Stimulated activated CD8-positive, alpha-beta memory T cell treated with anti-CD3 and anti-CD28 coated beads, Interleukin-15, amount 100 ng/mL, for 1 hour (primary cell): ENCODE measurements around the gene CKAP2L.
A peak's percentile ranks its signal among the peaks of the same experiment; 100 is the strongest.

ENCODE experiments used
- DNase-seq: peaks from one replicate; pipeline ENCODE4 v3.0.0-alpha.2; 2020; ENCODE audit warnings: low read depth

CKAP2L gene

DNA sequence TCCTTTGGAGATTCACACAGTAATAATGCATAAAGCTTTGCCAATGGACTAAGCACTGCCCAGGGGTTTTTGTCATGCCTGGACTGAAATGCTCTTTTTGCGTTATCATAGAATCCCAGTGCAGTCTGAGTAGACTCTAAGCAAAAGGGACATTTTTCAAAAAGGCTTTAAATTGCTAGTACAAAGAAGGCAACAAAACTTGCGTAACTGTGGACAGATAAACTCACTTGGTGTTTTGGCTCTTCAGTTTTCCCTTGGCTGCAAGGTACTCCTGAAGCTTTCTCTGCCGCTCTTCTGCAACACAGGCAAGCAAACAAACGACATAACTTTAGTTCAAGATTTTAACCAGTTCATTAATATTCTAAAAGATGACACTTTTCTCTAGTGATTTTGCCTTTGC lies 2.1 kb downstream of the CKAP2L start:
- no peak for DNase-seq

DNA sequence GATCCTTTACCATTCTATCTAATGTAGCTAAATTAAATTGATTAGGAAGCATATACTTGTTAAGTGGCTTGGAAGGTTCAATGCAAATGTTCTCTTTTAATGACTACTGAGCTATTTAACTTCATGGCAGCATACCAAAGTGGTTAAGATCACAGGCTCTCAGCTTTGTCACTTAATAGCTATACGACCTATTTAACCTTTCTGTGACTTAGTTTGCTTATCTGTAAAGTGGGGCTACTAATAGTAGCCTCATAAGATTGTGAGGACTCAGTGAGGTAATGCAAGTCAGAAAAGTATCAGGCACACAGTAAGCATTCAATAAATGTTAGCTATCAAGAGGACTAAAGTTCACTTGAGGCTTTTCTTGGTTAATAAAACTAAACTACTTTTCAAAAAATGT lies 4.3 kb downstream of the CKAP2L start:
- DNase-seq, result no peak

GRCh38 chr2:112758711-112759110 lies 5.7 kb downstream of the CKAP2L start:
- no peak for DNase-seq

GRCh38 chr2:112757265-112757664 lies 7.1 kb downstream of the CKAP2L start:
- DNase-seq, result no peak

DNA sequence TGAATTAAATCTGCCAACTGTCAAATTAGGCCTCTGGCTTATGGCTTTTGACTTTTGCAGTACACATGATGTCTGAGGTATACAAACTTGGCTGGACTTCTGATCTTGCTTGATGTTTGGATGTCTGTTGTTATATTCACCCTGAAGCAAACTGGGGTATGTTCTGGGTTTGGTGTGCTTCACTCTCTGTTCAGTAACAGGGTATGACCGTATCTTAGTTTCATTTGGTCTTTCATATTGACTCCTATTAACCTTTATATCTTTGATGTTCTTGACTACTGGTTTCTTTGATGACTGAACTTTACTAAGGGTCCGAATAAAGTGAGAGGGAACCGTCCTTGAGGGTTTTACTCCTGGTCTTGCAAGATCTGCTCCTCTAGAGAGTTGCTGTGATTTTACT lies 8.2 kb downstream of the CKAP2L start:
- no peak for DNase-seq

GRCh38 chr2:112755444-112755843 lies 9.0 kb downstream of the CKAP2L start:
- no peak for DNase-seq

- DNase-seq, result no peak
These were observed 9.8 kb downstream of the CKAP2L start for GRCh38 chr2:112754564-112754963.

DNA sequence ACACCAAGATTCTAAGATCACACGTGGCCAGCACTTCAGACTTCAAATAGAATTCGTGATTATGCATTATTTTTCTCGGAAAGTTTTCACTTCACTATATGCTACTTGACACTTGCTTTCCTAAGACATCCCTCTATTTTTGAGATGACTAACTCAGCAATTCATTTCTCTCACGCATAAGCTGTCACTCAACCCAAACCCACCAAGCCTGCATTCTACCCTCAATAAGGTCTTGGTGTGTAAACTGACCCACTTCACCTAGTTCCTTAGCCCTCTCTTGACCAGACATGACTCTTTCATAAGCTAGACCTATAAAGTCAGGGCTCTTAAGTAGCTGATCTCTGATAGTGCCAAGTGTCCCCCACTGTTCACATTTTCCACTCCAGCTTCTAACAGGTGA lies 11.7 kb downstream of the CKAP2L start:
- DNase-seq, result no peak

DNA sequence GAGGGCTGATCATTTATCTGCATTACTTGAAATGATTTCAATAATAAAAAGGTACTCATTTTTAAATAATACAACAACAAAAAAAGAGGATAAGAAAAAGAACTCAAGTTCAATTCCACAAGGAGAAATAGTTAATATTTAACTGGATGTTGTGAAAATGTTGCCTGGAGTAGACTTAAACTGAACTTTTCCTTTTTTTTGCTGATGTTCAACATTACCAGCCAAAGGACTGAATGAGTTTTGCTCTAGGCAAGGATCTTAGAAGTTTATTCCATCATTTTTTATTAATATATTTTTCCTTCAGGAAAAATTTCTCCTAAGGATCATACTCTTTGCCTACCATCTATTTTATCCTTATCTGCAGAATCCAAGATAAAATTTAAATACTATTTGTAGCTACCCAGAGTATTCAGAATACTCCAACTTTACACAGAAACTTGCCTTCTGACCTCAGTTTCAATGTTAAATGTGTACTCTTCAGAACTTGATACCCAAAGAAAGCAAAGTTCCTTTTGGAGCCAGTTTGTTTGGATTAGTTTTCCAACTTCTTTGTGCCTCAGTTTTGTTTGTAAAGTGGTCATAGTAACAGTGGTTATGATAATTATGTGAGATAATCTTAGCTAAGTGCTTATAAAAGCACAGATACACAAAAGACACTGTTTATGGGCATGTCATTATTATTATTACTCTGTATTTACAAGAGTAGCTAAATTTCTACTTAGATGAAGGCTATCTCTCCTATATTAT lies 12.8 kb downstream of the CKAP2L start:
- no peak for DNase-seq

- no peak for DNase-seq
These were observed 13.9 kb downstream of the CKAP2L start for GRCh38 chr2:112750560-112750843.

- DNase-seq, result peak; percentile 66
These were observed 14.5 kb downstream of the CKAP2L start for GRCh38 chr2:112749755-112750559.

DNA sequence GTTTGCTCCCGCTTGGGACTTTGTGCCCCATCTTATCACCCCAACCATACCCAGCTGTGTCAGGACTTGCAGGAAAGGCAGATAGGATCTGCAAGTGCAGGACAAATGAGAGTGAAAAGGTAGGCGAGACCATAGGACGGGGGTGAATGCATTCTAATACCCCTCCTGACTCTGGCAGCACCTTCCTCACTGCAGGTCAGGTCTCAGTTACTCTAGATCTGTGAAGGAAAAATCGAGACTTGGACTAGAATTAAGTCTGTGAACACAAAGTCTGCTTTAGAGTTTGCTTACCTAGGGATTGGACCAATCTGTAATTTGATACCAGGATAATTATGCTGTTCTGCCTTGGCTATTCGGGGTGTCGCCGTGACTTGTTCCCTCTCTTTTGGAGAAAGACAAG lies 23.9 kb downstream of the CKAP2L start:
- DNase-seq, result no peak

- DNase-seq, result no peak
These were observed 26.7 kb downstream of the CKAP2L start for GRCh38 chr2:112737542-112738232.

GRCh38 chr2:112733871-112734270 lies 30.5 kb downstream of the CKAP2L start:
- DNase-seq, result no peak

- no peak for DNase-seq
These were observed 31.0 kb downstream of the CKAP2L start for GRCh38 chr2:112733456-112733855.

- DNase-seq, result no peak
These were observed 32.9 kb downstream of the CKAP2L start for GRCh38 chr2:112731479-112731878.

GRCh38 chr2:112730791-112731190 lies 33.6 kb downstream of the CKAP2L start:
- DNase-seq, result no peak

DNA sequence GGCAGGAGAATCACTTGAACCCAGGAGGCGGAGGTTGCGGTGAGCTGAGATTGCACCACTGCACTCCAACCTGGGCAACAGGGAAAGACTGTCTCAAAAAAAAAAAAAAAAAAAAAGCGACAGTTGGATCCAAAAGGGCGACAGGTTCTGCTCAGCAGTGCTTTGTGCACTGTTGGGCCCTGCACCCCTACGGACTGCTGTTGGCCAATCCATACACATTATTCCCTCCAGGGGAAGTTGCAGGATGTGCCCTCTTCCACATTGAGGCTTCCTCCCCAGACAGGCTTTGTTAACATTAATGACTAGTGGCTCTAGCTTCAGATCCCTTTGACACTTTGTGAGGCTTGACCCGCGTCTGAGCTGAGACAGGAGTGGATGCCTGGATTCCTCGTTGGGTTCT lies 34.2 kb downstream of the CKAP2L start:
- DNase-seq, result no peak

GRCh38 chr2:112728378-112729175 lies 35.8 kb downstream of the CKAP2L start:
- DNase-seq, result no peak

- DNase-seq, result no peak
These were observed 36.4 kb downstream of the CKAP2L start for GRCh38 chr2:112728029-112728362.

DNA sequence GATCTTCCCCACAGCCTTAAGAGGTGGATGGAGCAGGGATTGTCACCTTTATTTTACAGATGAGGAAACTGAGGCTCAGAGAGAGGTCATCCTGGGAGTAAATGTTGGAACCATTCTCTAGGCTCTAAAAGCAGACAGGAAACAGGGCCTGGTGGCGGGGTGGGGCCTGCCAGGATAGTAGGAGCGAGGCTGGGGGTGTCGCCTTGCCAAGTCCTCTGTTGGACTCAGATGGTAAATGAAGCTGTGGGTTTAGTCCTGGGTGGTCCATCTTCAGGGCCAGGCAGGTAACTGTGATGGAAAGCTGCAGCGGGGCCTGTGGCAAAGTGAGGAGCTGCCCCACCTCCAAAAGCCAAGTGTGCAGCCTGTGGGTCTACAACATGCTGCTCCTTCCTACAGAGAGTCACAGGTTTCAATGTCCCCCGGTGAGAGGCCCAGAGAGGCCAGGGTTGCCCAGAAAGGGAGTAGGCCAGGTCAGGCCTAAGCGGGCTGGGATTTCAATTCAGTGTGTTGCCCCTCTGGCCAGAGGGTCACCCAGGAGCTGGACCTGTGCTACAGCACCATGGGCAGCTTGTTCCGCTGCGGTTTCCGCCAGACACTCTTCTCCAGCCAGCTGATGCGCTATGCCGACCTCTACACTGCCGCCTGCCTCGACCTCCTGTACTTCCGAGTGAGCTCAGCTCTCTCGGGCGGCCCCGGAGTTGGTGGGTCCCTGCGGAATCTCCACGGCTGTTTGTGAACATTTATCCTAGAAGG lies 37.0 kb downstream of the CKAP2L start:
- DNase-seq, result no peak
